ENCODE results near the gene SLC6A3.

- TF ChIP-seq MAX (CRISPR knock-in tag; IDR thresholded peaks at IDR 0.05) (no peak), CTCF (IDR thresholded peaks at IDR 0.05) (no peak), IRF2 (CRISPR knock-in tag; IDR thresholded peaks at IDR 0.05; ENCODE audit: borderline replicate concordance, low read depth) (no peak), NFYB (CRISPR knock-in tag; conservative IDR thresholded peaks at IDR 0.05; ENCODE audit: low read depth) (no peak), KAT7 (CRISPR knock-in tag; IDR thresholded peaks at IDR 0.05; ENCODE audit: borderline replicate concordance) (no peak), E2F5 (CRISPR knock-in tag; IDR thresholded peaks at IDR 0.05) (no peak), FOXK1 (CRISPR knock-in tag; IDR thresholded peaks at IDR 0.05) (no peak), PREB (CRISPR knock-in tag; IDR thresholded peaks at IDR 0.05; ENCODE audit: borderline replicate concordance) (no peak), PRDM15 (CRISPR knock-in tag; IDR thresholded peaks at IDR 0.05) (no peak), USF1 (CRISPR knock-in tag; IDR thresholded peaks at IDR 0.05) (no peak)
Measured at GRCh38 chr5:1405539-1406530, 39.4 kb downstream of the SLC6A3 start.
